GM18526 (cell line): ENCODE results near the gene PDE6B.

Experiments used
- POLR2A ChIP-seq: IDR thresholded peaks from 3 replicates; pipeline ENCODE4 v1.6.1; 2011; ENCODE audit not compliant: insufficient read length; ENCODE audit errors: extremely low read depth

The PDE6B gene

GRCh38 chr4:626201-627091 is 1.1 kb downstream of the PDE6B start:
- TF ChIP-seq POLR2A, result no peak

GRCh38 chr4:627347-628125 is 2.2 kb downstream of the PDE6B start:
- TF ChIP-seq POLR2A, result no peak

GRCh38 chr4:628311-628741 is 3.0 kb downstream of the PDE6B start:
- no peak for TF ChIP-seq POLR2A

GRCh38 chr4:628821-629635 is 3.7 kb downstream of the PDE6B start:
- no peak for TF ChIP-seq POLR2A

GRCh38 chr4:629636-629914 is 4.2 kb downstream of the PDE6B start:
- no peak for TF ChIP-seq POLR2A

- no peak for TF ChIP-seq POLR2A
These were observed 4.7 kb downstream of the PDE6B start for GRCh38 chr4:629915-630641.

GRCh38 chr4:630656-631055 is 5.3 kb downstream of the PDE6B start:
- no peak for TF ChIP-seq POLR2A

- no peak for TF ChIP-seq POLR2A
These were observed 6.9 kb downstream of the PDE6B start for GRCh38 chr4:632196-632790.

GRCh38 chr4:632926-633325 is 7.6 kb downstream of the PDE6B start:
- TF ChIP-seq POLR2A, result no peak

- TF ChIP-seq POLR2A, result no peak
These were observed 8.0 kb downstream of the PDE6B start for GRCh38 chr4:633406-633805.

GRCh38 chr4:633976-634598 is 8.7 kb downstream of the PDE6B start:
- TF ChIP-seq POLR2A, result no peak

GRCh38 chr4:634599-634985 is 9.2 kb downstream of the PDE6B start:
- TF ChIP-seq POLR2A, result no peak

- no peak for TF ChIP-seq POLR2A
These were observed 10.7 kb downstream of the PDE6B start for GRCh38 chr4:635851-636627.
